Activated T-helper 1 cell treated with anti-CD3 and anti-CD28 coated beads, Interleukin-12 subunit alpha, Interleukin-12 subunit beta, Interleukin-2, Interleukin-4 antibody, amounts not matched to agents 30 ng/mL and 10 ng/mL and 1 ng/mL, durations not matched to agents 14 hours and 24 hours and 36 hours (primary cell): Measurements from ENCODE around the gene PTP4A2. TPM values are rescaled to one million over a fixed set of nuclear protein-coding genes. Genes with fewer than 3 reads are reported as not detected.

ENCODE experiments used
- DNase-seq: peaks from one replicate; pipeline ENCODE4 v3.0.0; 2021; ENCODE audit warnings: low spot score
- H3K27ac Mint-ChIP-seq: one replicate; pipeline ENCODE4 v1.8.0; 2021; ENCODE audit warnings: mild to moderate bottlenecking, mixed read lengths
- H3K27me3 Mint-ChIP-seq: one replicate; pipeline ENCODE4 v1.8.0; 2022; ENCODE audit warnings: mild to moderate bottlenecking, moderate library complexity, mixed read lengths; ENCODE audit not compliant: insufficient read depth
- H3K36me3 Mint-ChIP-seq: one replicate; pipeline ENCODE4 v1.8.0; 2021; ENCODE audit warnings: low read depth, mixed read lengths
- H3K4me1 Mint-ChIP-seq: one replicate; pipeline ENCODE4 v1.8.0; 2021; ENCODE audit warnings: low read depth, mixed read lengths
- H3K4me3 Mint-ChIP-seq: one replicate; pipeline ENCODE4 v1.8.0; 2021; ENCODE audit warnings: mild to moderate bottlenecking, moderate library complexity, mixed read lengths
- H3K9me3 Mint-ChIP-seq: one replicate; pipeline ENCODE4 v1.8.0; 2021; ENCODE audit warnings: mixed read lengths
- intact Hi-C: fragments of 100-400 bp; cut with micrococcal nuclease; formaldehyde crosslinking; loops from one replicate; pipeline ENCODE4 v1.15.1; 2024
- total RNA-seq: library from RNA; stranded (reverse); gene quantifications from 2 replicates; pipeline ENCODE4 v1.2.3, GENCODE V29; 2022

Gene PTP4A2
- total RNA-seq, 1 donor from 2014 or later, result 390 TPM

GRCh38 chr1:31870086-31870736, 68.0 kb downstream of the PTP4A2 start:
- peaks cover 4% of the 10 kb centered on the region for H3K9me3 Mint-ChIP-seq
- peaks cover 3% of the 10 kb centered on the region for H3K36me3 Mint-ChIP-seq

GRCh38 chr1:31869449-31869848, 68.7 kb downstream of the PTP4A2 start:
- peaks cover 14% of the 10 kb centered on the region for H3K4me1 Mint-ChIP-seq
- intact Hi-C loops, result no loop called here
- peaks cover 4% of the 10 kb centered on the region for H3K9me3 Mint-ChIP-seq
- no peak for DNase-seq
- no peak overlapping the region for H3K4me3 Mint-ChIP-seq
- peaks cover 6% of the 10 kb centered on the region for H3K27me3 Mint-ChIP-seq
- H3K27ac Mint-ChIP-seq, result no peak overlapping the region
- peaks cover 3% of the 10 kb centered on the region for H3K36me3 Mint-ChIP-seq

More at GRCh38 chr1:31870086-31870736, 68.0 kb downstream of the PTP4A2 start:
- Mint-ChIP-seq H3K27ac (no peak overlapping the region), H3K4me1 (peaks cover 14% of the 10 kb centered on the region), H3K4me3 (no peak overlapping the region), H3K27me3 (peaks cover 6% of the 10 kb centered on the region)
- intact Hi-C loops, result no loop called here
- DNase-seq, result no peak

GRCh38 chr1:31868862-31869261, 69.3 kb downstream of the PTP4A2 start:
- Mint-ChIP-seq H3K27ac (no peak overlapping the region), H3K36me3 (peaks cover 3% of the 10 kb centered on the region), H3K4me1 (peaks cover 14% of the 10 kb centered on the region), H3K27me3 (peaks cover 6% of the 10 kb centered on the region), H3K4me3 (no peak overlapping the region), H3K9me3 (peaks cover 4% of the 10 kb centered on the region)
- intact Hi-C loops, result no loop called here
- no peak for DNase-seq

GRCh38 chr1:31867546-31867945, 70.6 kb downstream of the PTP4A2 start:
- Mint-ChIP-seq H3K27me3 (peaks cover 6% of the 10 kb centered on the region), H3K4me1 (peaks cover 5% of the 10 kb centered on the region), H3K36me3 (no peaks in the 10 kb centered on the region), H3K27ac (no peak overlapping the region), H3K4me3 (no peak overlapping the region), H3K9me3 (no peaks in the 10 kb centered on the region)
- intact Hi-C loops, result no loop called here
- no peak for DNase-seq

- Mint-ChIP-seq H3K4me3 (no peak overlapping the region), H3K9me3 (no peaks in the 10 kb centered on the region), H3K36me3 (no peaks in the 10 kb centered on the region), H3K27me3 (peaks cover 6% of the 10 kb centered on the region), H3K27ac (no peak overlapping the region), H3K4me1 (peaks cover under 1% of the 10 kb centered on the region)
- intact Hi-C loops, result no loop called here
- no peak for DNase-seq
Observed at GRCh38 chr1:31866450-31867032, 71.6 kb downstream of the PTP4A2 start.

- peaks cover 6% of the 10 kb centered on the region for H3K27me3 Mint-ChIP-seq
- H3K36me3 Mint-ChIP-seq, result no peaks in the 10 kb centered on the region
- H3K9me3 Mint-ChIP-seq, result no peaks in the 10 kb centered on the region
- no peaks in the 10 kb centered on the region for H3K4me1 Mint-ChIP-seq
- DNase-seq, result no peak
- H3K4me3 Mint-ChIP-seq, result no peak overlapping the region
- H3K27ac Mint-ChIP-seq, result no peak overlapping the region
- intact Hi-C loops, result no loop called here
Observed at GRCh38 chr1:31865728-31866449, 72.3 kb downstream of the PTP4A2 start.

- H3K4me3 Mint-ChIP-seq, result no peak overlapping the region
Observed at GRCh38 chr1:31862071-31862470, 76.1 kb downstream of the PTP4A2 start.

GRCh38 chr1:31861346-31861745, 76.8 kb downstream of the PTP4A2 start:
- H3K4me3 Mint-ChIP-seq, result no peak overlapping the region
- DNase-seq, result no peak
- no peaks in the 10 kb centered on the region for H3K9me3 Mint-ChIP-seq
- H3K27ac Mint-ChIP-seq, result no peak overlapping the region
- H3K4me1 Mint-ChIP-seq, result no peaks in the 10 kb centered on the region
- H3K36me3 Mint-ChIP-seq, result no peaks in the 10 kb centered on the region
- H3K27me3 Mint-ChIP-seq, result no peaks in the 10 kb centered on the region
- intact Hi-C loops, result no loop called here

More at GRCh38 chr1:31862071-31862470, 76.1 kb downstream of the PTP4A2 start:
- H3K36me3 Mint-ChIP-seq, result no peaks in the 10 kb centered on the region
- H3K9me3 Mint-ChIP-seq, result no peaks in the 10 kb centered on the region
- no peaks in the 10 kb centered on the region for H3K4me1 Mint-ChIP-seq
- intact Hi-C loops, result no loop called here
- no peaks in the 10 kb centered on the region for H3K27me3 Mint-ChIP-seq
- DNase-seq, result no peak
- H3K27ac Mint-ChIP-seq, result no peak overlapping the region

GRCh38 chr1:31860581-31860980, 77.6 kb downstream of the PTP4A2 start:
- intact Hi-C loops, result no loop called here
- H3K4me3 Mint-ChIP-seq, result no peak overlapping the region
- no peaks in the 10 kb centered on the region for H3K36me3 Mint-ChIP-seq
- no peaks in the 10 kb centered on the region for H3K9me3 Mint-ChIP-seq
- H3K4me1 Mint-ChIP-seq, result no peaks in the 10 kb centered on the region
- no peak overlapping the region for H3K27ac Mint-ChIP-seq
- no peak for DNase-seq
- no peaks in the 10 kb centered on the region for H3K27me3 Mint-ChIP-seq

- H3K27me3 Mint-ChIP-seq, result no peaks in the 10 kb centered on the region
- no peak for DNase-seq
- no peaks in the 10 kb centered on the region for H3K4me1 Mint-ChIP-seq
- no peak overlapping the region for H3K27ac Mint-ChIP-seq
- intact Hi-C loops, result no loop called here
- H3K4me3 Mint-ChIP-seq, result no peak overlapping the region
- H3K36me3 Mint-ChIP-seq, result no peaks in the 10 kb centered on the region
- H3K9me3 Mint-ChIP-seq, result no peaks in the 10 kb centered on the region
Observed at GRCh38 chr1:31859719-31860118, 78.4 kb downstream of the PTP4A2 start.

GRCh38 chr1:31859044-31859443, 79.1 kb downstream of the PTP4A2 start:
- Mint-ChIP-seq H3K27me3 (no peaks in the 10 kb centered on the region), H3K27ac (no peak overlapping the region), H3K9me3 (no peaks in the 10 kb centered on the region), H3K4me3 (no peak overlapping the region), H3K36me3 (no peaks in the 10 kb centered on the region), H3K4me1 (no peaks in the 10 kb centered on the region)
- no peak for DNase-seq
- intact Hi-C loops, result no loop called here

GRCh38 chr1:31857863-31858262, 80.3 kb downstream of the PTP4A2 start:
- Mint-ChIP-seq H3K27me3 (no peaks in the 10 kb centered on the region), H3K27ac (no peak overlapping the region), H3K4me1 (no peaks in the 10 kb centered on the region), H3K4me3 (no peak overlapping the region), H3K9me3 (no peaks in the 10 kb centered on the region), H3K36me3 (no peaks in the 10 kb centered on the region)
- DNase-seq, result no peak
- intact Hi-C loops, result no loop called here
